ENCODE measurements around the gene TXNRD2.

TXNRD2 gene

GRCh38 chr22:19825904-19826618 is 115.6 kb downstream of the TXNRD2 start:
- no peak for DNase-seq (ENCODE audit: insufficient read length)
- FAIRE-seq = no peak
- TF ChIP-seq TAF1 (IDR thresholded peaks at IDR 0.05; ENCODE audit: borderline replicate concordance, low read depth, low read length) (no peak), POLR2A (IDR thresholded peaks at IDR 0.05; ENCODE audit: low read depth, low read length) (no peak), POLR2AphosphoS5 (IDR thresholded peaks at IDR 0.05; ENCODE audit: low read depth, low read length) (no peak)
